Upper lobe of left lung (tissue), 6 donors: ENCODE data around the gene FBXW8. TPM values are rescaled to one million over a fixed set of nuclear protein-coding genes. Genes with fewer than 3 reads are reported as not detected.

Experiments used
- ATAC-seq, 2 donors: fragments of 200-7000 bp; cut with Tn5 transposase; one replicate each; pipeline ENCODE4 v1.9.1; 2022; ENCODE audit warnings: mild to moderate bottlenecking in 2 of 2, moderate library complexity in 2 of 2; ENCODE audit not compliant: low FRiP score in 2 of 2
- DNase-seq, 2 donors: peaks; one replicate each; pipeline ENCODE4 v3.0.0-alpha.2; 2019 to 2020
- H3K27ac ChIP-seq, 4 donors: fragments of 200-600 bp; sonication (generic); one replicate each; pipeline ENCODE4 v1.5.1; 2016 to 2019
- H3K27me3 ChIP-seq, 4 donors: fragments of 200-600 bp; sonication (generic); one replicate each; pipeline ENCODE4 v1.5.1; 2017 to 2019
- H3K36me3 ChIP-seq, 4 donors: fragments of 200-600 bp; sonication (generic); one replicate each; pipeline ENCODE4 v1.5.1; 2016 to 2019
- H3K4me1 ChIP-seq, 4 donors: fragments of 200-600 bp; sonication (generic); one replicate each; pipeline ENCODE4 v1.5.1; 2018 to 2019
- H3K4me3 ChIP-seq, 4 donors: fragments of 200-600 bp; sonication (generic); one replicate each; pipeline ENCODE4 v1.5.1; 2017 to 2019; ENCODE audit warnings: mild to moderate bottlenecking in 2 of 4, moderate library complexity in 1 of 4
- H3K9me3 ChIP-seq, 4 donors: fragments of 200-600 bp; sonication (generic); one replicate each; pipeline ENCODE4 v1.5.1; 2018 to 2019
- CTCF ChIP-seq, 6 experiments: fragments of 450-650 bp in 4 of 6; fragments of 200-600 bp in 2 of 6; sonication (generic) in 2 of 6; IDR thresholded peaks; one replicate each; pipeline ENCODE4 v1.5.1; 2016 to 2019; ENCODE audit warnings: antibody characterized with exemption in 6 of 6
- EP300 ChIP-seq, 4 donors: sonication (generic); formaldehyde crosslinking; IDR thresholded peaks; one replicate each; pipeline ENCODE4 v1.5.1; 2017; ENCODE audit warnings: antibody characterized with exemption in 4 of 4, control low read depth in 2 of 4
- POLR2A ChIP-seq, 4 donors: fragments of 450-650 bp; IDR thresholded peaks; one replicate each; pipeline ENCODE4 v1.5.1; 2016 to 2017; ENCODE audit warnings: antibody characterized with exemption in 4 of 4, mild to moderate bottlenecking in 2 of 4
- POLR2AphosphoS5 ChIP-seq, 2 donors: sonication (generic); formaldehyde crosslinking; IDR thresholded peaks; one replicate each; pipeline ENCODE4 v1.5.1; 2017; ENCODE audit warnings: antibody characterized with exemption in 2 of 2
- WGBS, 2 donors: methylation state at CpG; one replicate each; pipeline ENCODE4 v1.1.5; 2017 to 2018; 5-methylcytosine and 5-hydroxymethylcytosine counted together
- total RNA-seq, 6 donors: library from RNA; depleted of rRNA in 4 of 6; stranded (reverse); fragments of >200 nt in 4 of 6; gene quantifications; one replicate each; pipeline versions ENCODE4 v1.1.0 to v1.2.1, GENCODE V29; 2016 to 2021
- donor health status: DM: no; HTN: no; CAD: no; lungs with moderate emphysema.
- donor health status: DM: no; HTN: yes; CAD: no; lungs with severe emphysema.

FBXW8 gene
- total RNA-seq, 6 donors from 2014 or later = 14.7 to 52.4 (median 18.6) TPM

GRCh38 chr12:117069926-117070900, 159.5 kb downstream of the FBXW8 start:
- WGBS, 2 donors = 71 to 77% methylated on average over 14 of the region's 14 CpGs
- H3K27ac ChIP-seq = peak overlapping the region; percentile 31 to 58 (median 45)
- ATAC-seq (peak; percentile 47 to 48), DNase-seq (peak in 1 of 2 donors; percentile 64)
- no peak overlapping the region for H3K4me3 ChIP-seq
- no peaks in the 10 kb centered on the region for H3K9me3 ChIP-seq
- no peaks in the 10 kb centered on the region for H3K27me3 ChIP-seq
- peaks cover 0 to 5% (median 2%) of the 10 kb centered on the region in 4 donors for H3K4me1 ChIP-seq
- no peaks in the 10 kb centered on the region for H3K36me3 ChIP-seq
- TF ChIP-seq POLR2A (IDR thresholded peaks at IDR 0.05) = no peak
- TF ChIP-seq POLR2AphosphoS5 (IDR thresholded peaks at IDR 0.05) = peak in 1 of 2 donors; percentile 10

- ATAC-seq = no peak
Observed at GRCh38 chr12:117071009-117071408, 160.3 kb downstream of the FBXW8 start.

GRCh38 chr12:117072106-117072505, 161.4 kb downstream of the FBXW8 start:
- no peaks in the 10 kb centered on the region for H3K9me3 ChIP-seq
- TF ChIP-seq EP300 (IDR thresholded peaks at IDR 0.05) (no peak), POLR2AphosphoS5 (IDR thresholded peaks at IDR 0.05) (no peak), POLR2A (IDR thresholded peaks at IDR 0.05) (no peak)
- WGBS, 2 donors = 90 to 98% methylated on average over 5 of the region's 5 CpGs
- no peaks in the 10 kb centered on the region for H3K27me3 ChIP-seq
- ATAC-seq = no peak
- H3K4me1 ChIP-seq = peaks cover 0 to 14% (median 3%) of the 10 kb centered on the region in 4 donors
- no peaks in the 10 kb centered on the region for H3K36me3 ChIP-seq
- no peak overlapping the region for H3K27ac ChIP-seq
- no peak overlapping the region for H3K4me3 ChIP-seq
- no peak for DNase-seq

More at GRCh38 chr12:117071009-117071408, 160.3 kb downstream of the FBXW8 start:
- DNase-seq = no peak
- Histone ChIP-seq H3K4me3 (no peak overlapping the region), H3K27me3 (no peaks in the 10 kb centered on the region), H3K9me3 (no peaks in the 10 kb centered on the region), H3K4me1 (peaks cover 0 to 5% (median 2%) of the 10 kb centered on the region in 4 donors), H3K36me3 (no peaks in the 10 kb centered on the region), H3K27ac (peak overlapping the region in 2 of 4 donors; percentile 54 to 58)
- no peak for TF ChIP-seq POLR2A (IDR thresholded peaks at IDR 0.05)
- no peak for TF ChIP-seq CTCF (IDR thresholded peaks at IDR 0.05)
- TF ChIP-seq EP300 (IDR thresholded peaks at IDR 0.05) = no peak
- no peak for TF ChIP-seq POLR2AphosphoS5 (IDR thresholded peaks at IDR 0.05)
- 76 to 82% methylated on average over 5 of the region's 5 CpGs for WGBS, 2 donors

- ATAC-seq (no peak), DNase-seq (no peak)
- H3K27me3 ChIP-seq = no peaks in the 10 kb centered on the region
- H3K9me3 ChIP-seq = no peaks in the 10 kb centered on the region
- peaks cover 0 to 14% (median 3%) of the 10 kb centered on the region in 4 donors for H3K4me1 ChIP-seq
- no peak overlapping the region for H3K4me3 ChIP-seq
- H3K27ac ChIP-seq = no peak overlapping the region
- TF ChIP-seq POLR2AphosphoS5 (IDR thresholded peaks at IDR 0.05) (no peak), POLR2A (IDR thresholded peaks at IDR 0.05) (no peak), EP300 (IDR thresholded peaks at IDR 0.05) (no peak)
- WGBS, 2 donors = 88% methylated on average over 10 of the region's 10 CpGs
- no peaks in the 10 kb centered on the region for H3K36me3 ChIP-seq
Observed at GRCh38 chr12:117072736-117073490, 162.2 kb downstream of the FBXW8 start.

- no peak overlapping the region for H3K4me3 ChIP-seq
- TF ChIP-seq POLR2A (IDR thresholded peaks at IDR 0.05) (no peak), POLR2AphosphoS5 (IDR thresholded peaks at IDR 0.05) (no peak), EP300 (IDR thresholded peaks at IDR 0.05) (no peak), CTCF (IDR thresholded peaks at IDR 0.05) (no peak)
- ATAC-seq (no peak), DNase-seq (no peak)
- 66 to 75% methylated on average over 5 of the region's 5 CpGs for WGBS, 2 donors
- H3K36me3 ChIP-seq = no peaks in the 10 kb centered on the region
- H3K27me3 ChIP-seq = no peaks in the 10 kb centered on the region
- peaks cover 0 to 14% (median 3%) of the 10 kb centered on the region in 4 donors for H3K4me1 ChIP-seq
- H3K9me3 ChIP-seq = no peaks in the 10 kb centered on the region
- no peak overlapping the region for H3K27ac ChIP-seq
Observed at GRCh38 chr12:117073611-117074010, 162.9 kb downstream of the FBXW8 start.
